Panc1 (cell line): Measurements from ENCODE around the gene NUMB. TPM values are rescaled to one million over a fixed set of nuclear protein-coding genes. Genes with fewer than 3 reads are reported as not detected.
A peak's percentile ranks its signal among the peaks of the same experiment; 100 is the strongest.

Experiments
- ATAC-seq: fragments of 200-7000 bp; cut with Tn5 transposase; 2 replicates; pipeline ENCODE4 v1.9.1; 2020; ENCODE audit warnings: mild to moderate bottlenecking, moderate library complexity
- BruUV-seq: library from RNA; stranded (reverse); fragments of 400-500 nt; replicated peaks from 2 replicates; lab custom pipeline; 2021; lab: Mats Ljungman, UMichigan
- CTCF ChIA-PET: fragments of 300-600 bp; sonication (Branson Sonifier 250); formaldehyde crosslinking; loops from one replicate; lab custom pipeline; 2022; ENCODE audit warnings: antibody characterized with exemption; lab: Charles Lee
- POLR2A ChIA-PET: fragments of 300-600 bp; sonication (Branson Sonifier 250); formaldehyde crosslinking; loops from one replicate; lab custom pipeline; 2022; ENCODE audit warnings: antibody characterized with exemption; lab: Charles Lee
- DNase-seq: peaks from one replicate; pipeline ENCODE4 v3.0.0-alpha.2; 2010; ENCODE audit warnings: low read depth, low spot score
- H3K27ac ChIP-seq: 2 replicates; pipeline ENCODE4 v1.5.1; 2011; ENCODE audit warnings: mild to moderate bottlenecking, low read length, inconsistent platforms
- H3K27me3 ChIP-seq: fragments of 200-500 bp; sonication (Bioruptor generic); 2 replicates; pipeline ENCODE4 v1.6.0; 2014; ENCODE audit warnings: low read length, inconsistent platforms; ENCODE audit not compliant: control insufficient read depth, insufficient read depth
- H3K36me3 ChIP-seq: fragments of 200-500 bp; sonication (Bioruptor generic); 2 replicates; pipeline ENCODE4 v1.5.1; 2014; ENCODE audit warnings: inconsistent platforms, mild to moderate bottlenecking, low read length, moderate library complexity; ENCODE audit not compliant: control insufficient read depth, insufficient read depth
- H3K4me1 ChIP-seq: 2 replicates; pipeline ENCODE4 v1.5.1; 2011; ENCODE audit warnings: inconsistent platforms, mild to moderate bottlenecking, low read length, moderate library complexity; ENCODE audit not compliant: control insufficient read depth, insufficient read depth
- H3K4me3 ChIP-seq, 2 experiments: 2 replicates each; pipeline ENCODE4 v1.5.1; 2011 to 2012; ENCODE audit warnings: low read depth in 2 of 2, low read length in 2 of 2, mild to moderate bottlenecking in 2 of 2, inconsistent platforms in 1 of 2, moderate library complexity in 1 of 2
- H3K9me3 ChIP-seq: fragments of 200-500 bp; sonication (Bioruptor generic); 2 replicates; pipeline ENCODE4 v1.5.1; 2014; ENCODE audit warnings: low read depth, mild to moderate bottlenecking, inconsistent platforms, low read length, moderate library complexity; ENCODE audit not compliant: control insufficient read depth, insufficient read depth
- POLR2AphosphoS5 ChIP-seq: IDR thresholded peaks from 2 replicates; pipeline ENCODE4 v1.6.1; 2012; ENCODE audit warnings: mild to moderate bottlenecking, low read depth, low read length, moderate library complexity
- SIN3A ChIP-seq: IDR thresholded peaks from 2 replicates; pipeline ENCODE4 v1.6.1; 2012; ENCODE audit warnings: low read depth, mild to moderate bottlenecking, low read length, moderate library complexity, borderline replicate concordance; ENCODE audit not compliant: insufficient read depth
- TCF7L2 ChIP-seq: IDR thresholded peaks from 2 replicates; pipeline ENCODE4 v1.6.1; 2011; ENCODE audit warnings: mild to moderate bottlenecking, low read depth, low read length, inconsistent platforms
- in situ Hi-C: cut with HindIII; loops from 2 replicates; pipeline ENCODE4 v1.10.0; 2016; ENCODE audit warnings: low sequenced_read_pairs, low pct_unique_long_range_greater_than_20kb
- intact Hi-C: fragments of 100-400 bp; cut with micrococcal nuclease; formaldehyde crosslinking; loops from one replicate; pipeline ENCODE4 v1.10.0; 2022; ENCODE audit not compliant: unreplicated experiment
- total RNA-seq: library from RNA; stranded (reverse); gene quantifications from one replicate; pipeline ENCODE4 v1.2.1, GENCODE V29; 2021; ENCODE audit not compliant: unreplicated experiment
- TF ChIP-seq, protein P1 (sequence below), 2 experiments: IDR thresholded peaks; 2 replicates each; pipeline ENCODE4 v1.6.1; 2011 to 2012; ENCODE audit warnings: low read depth in 2 of 2, control low read depth in 1 of 2, low read length in 1 of 2, mild to moderate bottlenecking in 1 of 2, moderate library complexity in 1 of 2; ENCODE audit not compliant: insufficient read depth in 1 of 2
- TF ChIP-seq, protein P2 (sequence below): fragments of 450-650 bp; IDR thresholded peaks from 2 replicates; pipeline ENCODE4 v1.5.1; 2017; ENCODE audit warnings: mild to moderate bottlenecking

Gene NUMB
- total RNA-seq, 1 experiment from 2014 or later: 51.5 TPM

- Histone ChIP-seq H3K9me3 (no peaks in the 10 kb centered on the region), H3K4me1 (no peaks in the 10 kb centered on the region), H3K4me3 (no peak overlapping the region), H3K36me3 (no peaks in the 10 kb centered on the region), H3K27me3 (no peaks in the 10 kb centered on the region), H3K27ac (no peak overlapping the region)
- no TSS peak for BruUV-seq
- intact Hi-C loops: no loop called here
- CTCF ChIA-PET: no interaction called here
- POLR2A ChIA-PET: no interaction called here
- no peak for ATAC-seq
- TF ChIP-seq, protein P1, sequence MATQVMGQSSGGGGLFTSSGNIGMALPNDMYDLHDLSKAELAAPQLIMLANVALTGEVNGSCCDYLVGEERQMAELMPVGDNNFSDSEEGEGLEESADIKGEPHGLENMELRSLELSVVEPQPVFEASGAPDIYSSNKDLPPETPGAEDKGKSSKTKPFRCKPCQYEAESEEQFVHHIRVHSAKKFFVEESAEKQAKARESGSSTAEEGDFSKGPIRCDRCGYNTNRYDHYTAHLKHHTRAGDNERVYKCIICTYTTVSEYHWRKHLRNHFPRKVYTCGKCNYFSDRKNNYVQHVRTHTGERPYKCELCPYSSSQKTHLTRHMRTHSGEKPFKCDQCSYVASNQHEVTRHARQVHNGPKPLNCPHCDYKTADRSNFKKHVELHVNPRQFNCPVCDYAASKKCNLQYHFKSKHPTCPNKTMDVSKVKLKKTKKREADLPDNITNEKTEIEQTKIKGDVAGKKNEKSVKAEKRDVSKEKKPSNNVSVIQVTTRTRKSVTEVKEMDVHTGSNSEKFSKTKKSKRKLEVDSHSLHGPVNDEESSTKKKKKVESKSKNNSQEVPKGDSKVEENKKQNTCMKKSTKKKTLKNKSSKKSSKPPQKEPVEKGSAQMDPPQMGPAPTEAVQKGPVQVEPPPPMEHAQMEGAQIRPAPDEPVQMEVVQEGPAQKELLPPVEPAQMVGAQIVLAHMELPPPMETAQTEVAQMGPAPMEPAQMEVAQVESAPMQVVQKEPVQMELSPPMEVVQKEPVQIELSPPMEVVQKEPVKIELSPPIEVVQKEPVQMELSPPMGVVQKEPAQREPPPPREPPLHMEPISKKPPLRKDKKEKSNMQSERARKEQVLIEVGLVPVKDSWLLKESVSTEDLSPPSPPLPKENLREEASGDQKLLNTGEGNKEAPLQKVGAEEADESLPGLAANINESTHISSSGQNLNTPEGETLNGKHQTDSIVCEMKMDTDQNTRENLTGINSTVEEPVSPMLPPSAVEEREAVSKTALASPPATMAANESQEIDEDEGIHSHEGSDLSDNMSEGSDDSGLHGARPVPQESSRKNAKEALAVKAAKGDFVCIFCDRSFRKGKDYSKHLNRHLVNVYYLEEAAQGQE (IDR thresholded peaks at IDR 0.05; ENCODE audit: insufficient read depth in 1 of 2, low read depth in 2 of 2, low read length in 1 of 2): no peak
- TF ChIP-seq SIN3A: no peak
- TF ChIP-seq TCF7L2: no peak
- TF ChIP-seq, protein P2, sequence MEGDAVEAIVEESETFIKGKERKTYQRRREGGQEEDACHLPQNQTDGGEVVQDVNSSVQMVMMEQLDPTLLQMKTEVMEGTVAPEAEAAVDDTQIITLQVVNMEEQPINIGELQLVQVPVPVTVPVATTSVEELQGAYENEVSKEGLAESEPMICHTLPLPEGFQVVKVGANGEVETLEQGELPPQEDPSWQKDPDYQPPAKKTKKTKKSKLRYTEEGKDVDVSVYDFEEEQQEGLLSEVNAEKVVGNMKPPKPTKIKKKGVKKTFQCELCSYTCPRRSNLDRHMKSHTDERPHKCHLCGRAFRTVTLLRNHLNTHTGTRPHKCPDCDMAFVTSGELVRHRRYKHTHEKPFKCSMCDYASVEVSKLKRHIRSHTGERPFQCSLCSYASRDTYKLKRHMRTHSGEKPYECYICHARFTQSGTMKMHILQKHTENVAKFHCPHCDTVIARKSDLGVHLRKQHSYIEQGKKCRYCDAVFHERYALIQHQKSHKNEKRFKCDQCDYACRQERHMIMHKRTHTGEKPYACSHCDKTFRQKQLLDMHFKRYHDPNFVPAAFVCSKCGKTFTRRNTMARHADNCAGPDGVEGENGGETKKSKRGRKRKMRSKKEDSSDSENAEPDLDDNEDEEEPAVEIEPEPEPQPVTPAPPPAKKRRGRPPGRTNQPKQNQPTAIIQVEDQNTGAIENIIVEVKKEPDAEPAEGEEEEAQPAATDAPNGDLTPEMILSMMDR: no peak
- no peak for TF ChIP-seq POLR2AphosphoS5
- no peak for DNase-seq
- in situ Hi-C loops: no loop called here
These were observed 192.7 kb downstream of the NUMB start for GRCh38 chr14:73265721-73266046.

GRCh38 chr14:73264885-73265720, 193.2 kb downstream of the NUMB start:
- intact Hi-C loops: no loop called here
- H3K4me1 ChIP-seq: no peaks in the 10 kb centered on the region
- BruUV-seq: no TSS peak
- no peak overlapping the region for H3K27ac ChIP-seq
- TF ChIP-seq SIN3A (no peak), POLR2AphosphoS5 (no peak), TCF7L2 (no peak)
- TF ChIP-seq, protein P2: no peak
- TF ChIP-seq, protein P1 (IDR thresholded peaks at IDR 0.05; ENCODE audit: insufficient read depth in 1 of 2, low read depth in 2 of 2, low read length in 1 of 2): no peak
- DNase-seq (no peak), ATAC-seq (peak; percentile 36; the same call in 1 of the 2 replicates)
- ChIA-PET POLR2A (interaction anchor here (0.5 kb wide), 1 partner anchor 22 kb away, joined by 3 read pairs; no protein-coding TSS in a partner anchor), CTCF (interaction anchor here (0.6 kb wide), 1 partner anchor 73 kb away, joined by 3 read pairs; no protein-coding TSS in a partner anchor)
- H3K4me3 ChIP-seq: no peak overlapping the region
- in situ Hi-C loops: no loop called here
- H3K9me3 ChIP-seq: no peaks in the 10 kb centered on the region
- no peaks in the 10 kb centered on the region for H3K36me3 ChIP-seq
- no peaks in the 10 kb centered on the region for H3K27me3 ChIP-seq
